ENCODE results near the gene PHF2.

The PHF2 gene

DNA sequence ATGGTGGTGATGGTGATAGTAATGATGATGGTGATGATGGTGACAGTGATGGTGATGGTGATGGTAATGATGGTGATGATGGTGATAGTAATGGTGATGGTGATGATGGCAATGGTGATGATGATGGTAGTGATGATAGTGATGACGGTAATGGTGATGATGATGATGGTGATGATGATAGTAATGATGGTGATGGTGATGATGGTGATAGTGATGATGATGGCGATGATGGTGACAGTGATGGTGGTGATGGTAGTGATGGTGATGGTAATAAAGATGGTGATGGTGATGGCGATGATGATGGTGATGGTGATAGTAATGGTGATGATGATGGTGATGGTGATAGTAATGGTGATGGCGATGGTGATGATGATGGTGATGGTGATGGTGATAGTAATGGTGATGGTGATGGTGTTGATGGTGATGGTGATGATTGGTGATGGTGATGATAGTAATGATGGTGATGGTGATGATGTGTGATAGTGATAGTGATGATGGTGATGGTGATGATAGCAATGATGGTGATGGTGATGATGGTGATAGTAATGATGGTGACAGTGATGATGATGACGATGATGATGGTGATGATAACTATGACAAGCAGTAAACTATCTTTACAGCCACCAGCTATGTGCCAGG is 38.6 kb downstream of the PHF2 start:
- intact Hi-C loops (cut with DNase I) = no loop called here
- DNase-seq = peak in 1 of 42 donors; percentile 7

GRCh38 chr9:93616044-93616443 is 39.7 kb downstream of the PHF2 start:
- no peak for DNase-seq
- intact Hi-C loops (cut with DNase I) = no loop called here

DNA sequence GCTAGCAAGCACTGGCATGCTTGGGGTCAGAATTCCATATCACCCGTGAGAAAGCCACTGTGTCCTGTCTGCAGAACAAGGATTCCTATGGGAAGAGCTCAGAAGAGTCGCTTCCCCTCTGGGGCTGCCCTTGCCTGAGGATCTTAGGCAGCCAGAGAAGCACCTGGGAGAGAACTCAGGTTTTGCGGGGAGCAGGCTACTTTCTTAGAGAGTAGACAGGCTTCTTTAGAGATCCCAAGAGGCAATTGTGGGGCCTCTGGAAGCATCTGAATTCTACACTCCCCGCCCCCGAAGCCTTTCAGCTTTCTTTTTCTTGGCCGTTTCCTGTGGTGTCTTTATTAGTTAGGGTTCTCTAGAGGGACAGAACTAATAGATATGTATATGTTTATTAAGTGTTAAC is 40.9 kb downstream of the PHF2 start:
- peak in 2 of 42 donors; percentile 4 to 37 for DNase-seq
- intact Hi-C loops (cut with DNase I) = no loop called here

DNA sequence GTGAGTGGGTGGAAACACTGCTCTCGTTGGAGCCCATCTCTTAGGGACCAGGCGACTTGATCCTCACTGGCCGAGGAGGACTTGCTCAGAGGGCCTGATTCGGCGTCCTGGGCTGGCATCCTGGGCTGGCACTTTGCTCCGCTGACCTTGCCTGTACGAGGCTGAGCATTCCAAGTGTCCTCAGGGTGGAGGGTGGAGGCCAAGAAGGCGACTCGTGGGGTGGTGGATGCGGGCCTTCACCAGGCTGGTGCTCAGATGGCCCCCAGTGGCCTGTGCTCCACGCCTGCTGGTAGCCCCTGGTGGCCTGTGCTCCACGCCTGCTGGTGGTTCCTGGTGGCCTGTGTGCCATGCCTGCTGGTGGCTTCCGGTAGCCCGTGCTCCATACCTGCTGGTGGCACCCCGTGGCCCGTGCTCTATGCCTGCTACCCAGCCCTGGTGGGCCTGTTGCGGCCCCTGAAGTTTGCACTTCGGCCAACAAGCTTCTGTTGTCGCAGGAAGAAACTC is 42.9 kb downstream of the PHF2 start:
- DNase-seq = peak in 3 of 42 donors; percentile 3 to 31 (median 10)
- intact Hi-C loops (cut with DNase I) = no loop called here

DNA sequence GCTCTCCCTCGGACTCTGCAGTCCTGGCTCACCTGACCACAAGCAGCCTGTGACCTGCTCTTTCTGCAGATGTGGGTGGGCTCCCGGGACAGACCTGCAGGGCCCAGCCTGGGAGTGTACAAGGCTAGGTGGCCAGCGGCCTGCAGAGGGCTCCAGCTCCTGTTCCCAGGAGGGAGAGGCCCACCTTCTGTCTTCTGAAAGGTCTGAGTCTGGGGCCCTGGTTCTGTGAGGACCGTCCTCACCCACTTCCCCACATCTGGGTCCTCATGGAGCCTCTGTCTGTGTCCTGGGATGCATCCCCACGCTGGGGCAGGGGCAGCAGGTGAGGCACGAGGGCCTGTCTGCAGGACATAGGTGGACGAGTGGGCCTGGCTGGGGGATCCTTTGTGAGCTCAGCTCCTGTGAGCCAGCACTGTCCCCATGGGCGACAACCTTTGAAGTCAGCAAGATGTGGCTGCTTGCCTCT is 43.7 kb downstream of the PHF2 start:
- intact Hi-C loops (cut with DNase I) = no loop called here
- DNase-seq = peak in 4 of 42 donors; percentile 6 to 36 (median 11)

- peak in 4 of 42 donors; percentile 16 to 51 (median 34) for DNase-seq
- intact Hi-C loops (cut with DNase I) = no loop called here
Measured at GRCh38 chr9:93620881-93621820, 44.8 kb downstream of the PHF2 start.

- intact Hi-C loops (cut with DNase I) = no loop called here
- peak in 4 of 42 donors; percentile 0 to 27 (median 20) for DNase-seq
Measured at GRCh38 chr9:93621922-93622321, 45.5 kb downstream of the PHF2 start.

DNA sequence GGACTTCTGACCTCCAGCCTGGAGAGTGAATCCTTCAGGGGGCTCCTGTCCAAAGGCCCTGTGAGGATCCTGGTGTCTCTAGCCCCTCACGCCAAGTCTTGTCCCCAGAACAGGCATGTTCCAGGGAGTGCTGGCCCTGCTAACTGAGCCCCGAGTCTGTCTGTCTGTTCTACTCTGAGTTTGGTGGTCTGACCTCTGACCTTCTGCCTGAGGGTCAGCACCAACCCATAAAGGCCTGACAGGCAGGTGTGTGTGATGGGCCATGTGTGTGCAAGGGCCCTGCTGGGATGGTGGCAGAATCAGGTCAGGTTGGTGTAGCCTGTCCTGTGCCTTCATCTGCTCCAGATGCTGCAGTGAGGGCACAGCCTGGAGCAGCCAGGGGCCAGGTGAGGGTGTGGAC is 46.3 kb downstream of the PHF2 start:
- DNase-seq = peak in 2 of 42 donors; percentile 1 to 10
- intact Hi-C loops (cut with DNase I) = no loop called here

GRCh38 chr9:93623753-93624152 is 47.4 kb downstream of the PHF2 start:
- peak in 1 of 42 donors; percentile 28 for DNase-seq
- intact Hi-C loops (cut with DNase I) = no loop called here

DNA sequence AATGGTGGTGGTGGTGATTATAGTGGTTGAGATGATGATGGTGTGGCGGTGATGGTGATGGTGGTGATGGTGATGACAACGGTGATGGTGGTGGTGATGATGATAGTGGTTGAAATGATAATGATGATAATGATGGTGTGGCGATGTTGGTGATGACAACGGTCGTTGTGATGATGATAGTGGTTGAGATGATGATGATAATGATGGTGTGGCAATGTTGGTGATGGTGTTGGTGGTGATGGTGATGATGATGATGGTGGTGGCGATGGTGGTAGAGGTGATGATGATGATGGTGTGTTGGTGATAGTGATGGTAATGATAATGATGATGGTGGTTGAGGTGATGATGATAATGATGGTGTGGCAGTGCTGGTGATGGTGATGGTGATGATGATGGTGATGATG is 48.0 kb downstream of the PHF2 start:
- intact Hi-C loops (cut with DNase I) = no loop called here
- no peak for DNase-seq

DNA sequence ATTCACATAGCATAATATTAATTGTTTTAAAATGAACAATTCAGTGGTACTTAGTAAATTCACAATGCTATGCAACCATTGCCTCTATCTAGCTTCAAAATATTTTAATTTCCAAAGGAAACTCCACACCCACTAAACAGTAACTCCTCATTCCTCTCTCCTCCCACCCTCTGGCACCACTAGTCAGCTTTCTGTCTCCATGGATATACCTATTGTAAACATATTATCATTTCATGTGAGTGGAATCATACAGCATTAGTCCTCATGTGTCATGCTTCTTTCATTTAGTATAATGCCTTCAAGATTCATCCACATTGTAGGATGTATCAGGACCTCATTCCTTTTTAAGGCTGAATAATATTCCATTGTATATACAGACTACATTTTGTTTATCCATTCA is 48.6 kb downstream of the PHF2 start:
- intact Hi-C loops (cut with DNase I) = no loop called here
- DNase-seq = peak in 1 of 42 donors; percentile 2

GRCh38 chr9:93629920-93630319 is 53.5 kb downstream of the PHF2 start:
- peak in 1 of 42 donors; percentile 19 for DNase-seq
- intact Hi-C loops (cut with DNase I) = no loop called here

- intact Hi-C loops (cut with DNase I) = no loop called here
- peak in 2 of 42 donors; percentile 23 to 24 for DNase-seq
Measured at GRCh38 chr9:93630806-93631411, 54.5 kb downstream of the PHF2 start.

DNA sequence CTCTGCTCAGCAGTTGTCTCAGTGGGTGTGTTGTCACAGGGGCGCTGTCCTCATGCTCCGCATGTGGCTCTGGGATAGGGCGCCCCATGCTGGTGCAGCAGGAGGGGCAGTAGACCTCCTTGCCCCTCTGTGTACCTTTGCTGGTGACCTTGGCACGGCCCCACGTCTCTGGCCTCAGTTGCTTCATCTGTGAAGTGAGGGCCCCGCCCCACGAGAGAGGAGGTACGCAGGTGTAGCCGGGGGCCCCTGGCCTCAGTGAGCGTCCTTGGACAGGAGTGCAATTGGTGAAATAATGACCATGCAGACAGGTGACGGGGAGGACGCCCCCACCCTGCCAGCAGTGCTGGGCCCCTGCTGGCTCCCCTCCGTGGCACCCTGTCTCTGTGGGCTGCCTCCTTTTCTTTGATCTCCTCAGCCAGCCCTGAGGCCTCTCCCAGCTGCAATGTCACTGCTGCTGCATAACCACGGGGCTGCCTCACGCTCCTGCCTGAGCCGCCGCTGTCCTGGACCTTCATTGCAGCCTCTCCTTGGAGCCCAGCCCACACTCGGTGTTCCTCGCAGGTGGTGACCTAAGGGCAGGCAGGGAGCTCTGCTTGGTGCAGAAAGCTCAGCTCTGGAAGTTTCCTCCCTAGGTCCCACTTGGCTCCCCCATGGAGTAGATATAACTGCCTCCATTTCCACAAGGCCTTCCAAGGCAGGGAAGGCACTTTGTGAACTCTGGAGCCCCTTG is 57.3 kb downstream of the PHF2 start:
- DNase-seq = peak in 5 of 42 donors; percentile 4 to 41 (median 16)
- intact Hi-C loops (cut with DNase I) = no loop called here

DNA sequence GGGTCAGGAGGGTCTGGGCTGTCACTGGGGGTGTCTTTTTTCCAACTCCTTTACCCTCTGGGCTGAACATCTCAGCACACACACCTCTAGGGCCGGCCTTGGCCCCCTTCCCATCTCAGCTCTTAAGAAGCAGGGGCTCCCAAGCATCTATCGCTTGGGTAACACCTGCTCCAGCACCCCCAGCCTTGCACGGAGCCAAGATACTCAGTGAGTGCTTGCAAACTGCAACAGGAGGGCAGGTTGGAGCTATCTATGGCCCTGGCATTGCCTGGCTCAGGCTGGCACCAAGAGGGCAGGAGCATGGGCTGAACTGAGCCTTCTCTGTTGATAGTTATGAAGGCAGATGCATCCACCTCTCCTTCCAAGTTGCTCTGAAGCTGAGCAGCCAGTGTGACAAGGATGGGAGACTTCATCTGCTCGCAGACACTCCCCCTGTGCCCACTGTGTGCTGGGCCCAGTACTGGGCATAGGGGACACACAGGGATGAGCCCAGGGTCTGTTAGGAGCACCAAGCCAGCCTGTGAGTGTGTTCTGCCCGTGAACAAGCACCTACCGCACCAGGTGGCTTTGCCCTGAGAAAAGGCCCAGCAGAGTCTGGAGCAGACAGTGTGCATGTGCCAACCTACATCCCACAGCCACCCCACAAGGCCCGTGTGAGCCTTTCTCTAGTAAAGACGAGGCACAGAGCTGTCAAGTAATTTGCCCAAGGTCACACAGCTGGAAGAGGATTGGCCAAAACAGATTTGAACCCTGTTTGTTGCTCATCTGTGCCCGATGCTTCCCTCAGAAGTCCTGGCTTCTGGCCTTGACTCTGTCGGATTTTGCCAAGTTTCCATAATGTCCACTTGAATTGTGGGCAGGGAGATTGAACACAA is 58.2 kb downstream of the PHF2 start:
- peak in 9 of 42 donors; percentile 5 to 35 (median 21) for DNase-seq
- intact Hi-C loops (cut with DNase I) = no loop called here

GRCh38 chr9:93635186-93636107 is 59.1 kb downstream of the PHF2 start:
- intact Hi-C loops (cut with DNase I) = no loop called here

GRCh38 chr9:93636172-93636661 is 59.8 kb downstream of the PHF2 start:
- intact Hi-C loops (cut with DNase I) = no loop called here
- peak in 9 of 42 donors; percentile 2 to 36 (median 9) for DNase-seq

More at GRCh38 chr9:93635186-93636107, 59.1 kb downstream of the PHF2 start:
- DNase-seq = peak in 11 of 42 donors; percentile 2 to 38 (median 14)

All from head of caudate nucleus (tissue), 42 donors.